ENCODE results near the gene BUD31. TPM values are rescaled to one million over a fixed set of nuclear protein-coding genes. Genes with fewer than 3 reads are reported as not detected.

BUD31 gene
- total RNA-seq, 1 experiment from 2014 or later, result 199 TPM

DNA sequence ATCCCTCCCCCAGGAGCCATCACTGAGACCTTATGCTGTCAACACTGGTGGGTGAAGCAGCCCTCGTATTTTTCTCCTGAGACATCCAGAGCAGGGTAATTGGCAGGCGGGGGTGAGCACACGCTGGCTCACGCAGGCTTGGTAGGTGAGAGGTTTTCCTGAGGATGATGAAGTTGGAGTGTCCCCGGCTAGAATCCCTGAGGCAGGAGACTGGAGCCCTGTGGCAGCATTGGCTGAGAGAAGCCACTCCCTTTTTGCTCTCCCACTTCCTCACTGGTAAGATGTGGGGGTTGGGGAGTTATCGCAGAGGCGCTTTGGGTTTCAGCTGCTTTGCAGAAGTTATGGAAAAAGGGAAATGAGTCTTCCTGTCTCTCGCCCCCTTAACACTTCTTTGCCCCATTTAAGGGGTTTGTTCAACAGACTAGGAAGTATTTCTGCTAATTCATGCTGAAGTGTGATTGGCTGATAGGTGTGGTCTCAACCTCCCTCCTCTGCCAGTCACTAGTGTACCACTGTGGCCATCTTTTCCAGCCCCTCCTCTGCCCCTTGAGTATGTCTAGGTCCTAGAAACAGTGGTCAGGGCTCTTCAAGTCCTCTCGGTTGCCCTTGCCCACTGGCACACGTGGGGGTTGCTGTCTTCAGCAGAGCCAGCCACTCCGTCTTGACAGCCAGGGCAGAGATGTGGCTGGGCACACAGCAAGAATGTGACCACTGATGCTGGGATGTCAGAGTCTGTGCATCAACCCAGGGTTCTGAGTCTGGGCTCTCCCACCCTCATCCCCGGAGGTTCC lies 28.5 kb upstream of the BUD31 start:
- Mint-ChIP-seq H3K4me3 (ENCODE audit: unreplicated experiment) (no peak overlapping the region), H3K36me3 (ENCODE audit: insufficient read depth, unreplicated experiment) (peaks cover 75% of the 10 kb centered on the region), H3K4me1 (ENCODE audit: low read depth, unreplicated experiment) (no peaks in the 10 kb centered on the region), H3K27me3 (ENCODE audit: insufficient read depth, unreplicated experiment) (no peaks in the 10 kb centered on the region), H3K9me3 (ENCODE audit: unreplicated experiment) (no peaks in the 10 kb centered on the region), H3K27ac (ENCODE audit: unreplicated experiment) (no peak overlapping the region)
- ChIA-PET POLR2A (no interaction called here), CTCF (interaction anchor here (0.5 kb wide), 1 partner anchor 735 kb away, joined by 4 read pairs; no protein-coding TSS in a partner anchor)
- Histone ChIP-seq H3K9me3 (no peaks in the 10 kb centered on the region), H3K4me3 (ENCODE audit: low read depth, low read length) (no peak overlapping the region), H3K36me3 (ENCODE audit: control insufficient read depth, insufficient read depth, low read length) (no peaks in the 10 kb centered on the region; the same call in 1 of the 2 replicates), H3K27me3 (replicated peaks; ENCODE audit: control insufficient read depth, insufficient read depth, low read length) (no peaks in the 10 kb centered on the region), H3K4me1 (peaks cover 3% of the 10 kb centered on the region; the same call in 1 of the 2 replicates)
- BruUV-seq (replicated peaks), result no TSS peak
- TF ChIP-seq, protein P1, sequence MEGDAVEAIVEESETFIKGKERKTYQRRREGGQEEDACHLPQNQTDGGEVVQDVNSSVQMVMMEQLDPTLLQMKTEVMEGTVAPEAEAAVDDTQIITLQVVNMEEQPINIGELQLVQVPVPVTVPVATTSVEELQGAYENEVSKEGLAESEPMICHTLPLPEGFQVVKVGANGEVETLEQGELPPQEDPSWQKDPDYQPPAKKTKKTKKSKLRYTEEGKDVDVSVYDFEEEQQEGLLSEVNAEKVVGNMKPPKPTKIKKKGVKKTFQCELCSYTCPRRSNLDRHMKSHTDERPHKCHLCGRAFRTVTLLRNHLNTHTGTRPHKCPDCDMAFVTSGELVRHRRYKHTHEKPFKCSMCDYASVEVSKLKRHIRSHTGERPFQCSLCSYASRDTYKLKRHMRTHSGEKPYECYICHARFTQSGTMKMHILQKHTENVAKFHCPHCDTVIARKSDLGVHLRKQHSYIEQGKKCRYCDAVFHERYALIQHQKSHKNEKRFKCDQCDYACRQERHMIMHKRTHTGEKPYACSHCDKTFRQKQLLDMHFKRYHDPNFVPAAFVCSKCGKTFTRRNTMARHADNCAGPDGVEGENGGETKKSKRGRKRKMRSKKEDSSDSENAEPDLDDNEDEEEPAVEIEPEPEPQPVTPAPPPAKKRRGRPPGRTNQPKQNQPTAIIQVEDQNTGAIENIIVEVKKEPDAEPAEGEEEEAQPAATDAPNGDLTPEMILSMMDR (IDR thresholded peaks at IDR 0.05; ENCODE audit: insufficient read depth in 1 of 2, low read depth in 1 of 2, low read length in 1 of 2, severe bottlenecking in 1 of 2, unreplicated experiment in 1 of 2), result no peak
- intact Hi-C loops (cut with micrococcal nuclease; ENCODE audit: unreplicated experiment), result no loop called here
- DNase-seq, result no peak

DNA sequence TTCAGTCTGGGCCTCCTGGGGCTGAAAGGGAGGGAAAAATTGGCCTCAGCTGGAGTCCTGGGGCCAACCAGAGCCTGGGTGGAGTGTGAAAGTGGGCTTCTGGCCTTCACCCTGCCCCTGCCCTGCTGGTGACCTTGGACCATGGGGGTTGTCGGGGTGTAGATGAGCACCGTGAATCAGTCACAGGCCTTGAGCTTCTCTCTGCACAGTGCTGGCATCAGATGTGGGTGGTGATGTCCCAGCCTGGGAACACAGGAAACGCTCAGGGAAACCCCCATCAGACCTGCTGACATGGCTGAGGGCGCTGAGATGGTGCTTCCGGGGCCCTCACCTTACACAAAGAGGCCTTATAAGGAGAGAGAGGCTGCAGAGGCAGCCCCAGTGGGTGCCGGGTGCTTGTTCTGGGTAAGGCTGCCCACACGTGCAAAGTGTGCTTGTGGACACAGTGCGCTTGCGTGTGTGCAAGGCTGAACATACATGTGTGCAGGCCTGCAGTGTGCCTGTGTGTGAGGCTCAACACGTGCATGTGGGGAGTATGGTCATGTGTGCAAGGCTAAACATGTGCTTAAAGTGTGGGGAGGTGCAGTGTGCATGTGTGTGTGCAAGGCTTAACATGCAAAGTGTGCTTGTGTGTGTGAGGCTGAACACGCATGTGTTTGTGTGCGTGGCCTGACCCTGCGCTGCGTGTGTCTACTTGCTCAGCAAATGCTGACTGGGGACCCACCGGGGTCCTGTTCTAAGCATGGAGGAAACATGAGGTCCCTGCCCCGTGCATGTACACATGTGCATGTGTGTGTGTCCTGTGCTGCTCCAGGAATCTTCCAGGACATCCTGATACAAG lies 27.7 kb upstream of the BUD31 start:
- H3K27me3 ChIP-seq (replicated peaks; ENCODE audit: control insufficient read depth, insufficient read depth, low read length), result no peaks in the 10 kb centered on the region
- no peaks in the 10 kb centered on the region for H3K27me3 Mint-ChIP-seq (ENCODE audit: insufficient read depth, unreplicated experiment)
- no peaks in the 10 kb centered on the region for H3K9me3 ChIP-seq
- BruUV-seq (replicated peaks), result no TSS peak
- ChIA-PET CTCF (no interaction called here), POLR2A (no interaction called here)
- no peaks in the 10 kb centered on the region for H3K4me1 Mint-ChIP-seq (ENCODE audit: low read depth, unreplicated experiment)
- no peaks in the 10 kb centered on the region; the same call in 1 of the 2 replicates for H3K36me3 ChIP-seq (ENCODE audit: control insufficient read depth, insufficient read depth, low read length)
- TF ChIP-seq, protein P1 (IDR thresholded peaks at IDR 0.05; ENCODE audit: insufficient read depth in 1 of 2, low read depth in 1 of 2, low read length in 1 of 2, severe bottlenecking in 1 of 2, unreplicated experiment in 1 of 2), result no peak
- no peaks in the 10 kb centered on the region for H3K9me3 Mint-ChIP-seq (ENCODE audit: unreplicated experiment)
- H3K4me3 ChIP-seq (ENCODE audit: low read depth, low read length), result no peak overlapping the region
- DNase-seq, result no peak
- no peak overlapping the region for H3K4me3 Mint-ChIP-seq (ENCODE audit: unreplicated experiment)
- H3K4me1 ChIP-seq, result peaks cover 3% of the 10 kb centered on the region; the same call in 1 of the 2 replicates
- intact Hi-C loops (cut with micrococcal nuclease; ENCODE audit: unreplicated experiment), result no loop called here
- H3K27ac Mint-ChIP-seq (ENCODE audit: unreplicated experiment), result no peak overlapping the region
- H3K36me3 Mint-ChIP-seq (ENCODE audit: insufficient read depth, unreplicated experiment), result peaks cover 83% of the 10 kb centered on the region

DNA sequence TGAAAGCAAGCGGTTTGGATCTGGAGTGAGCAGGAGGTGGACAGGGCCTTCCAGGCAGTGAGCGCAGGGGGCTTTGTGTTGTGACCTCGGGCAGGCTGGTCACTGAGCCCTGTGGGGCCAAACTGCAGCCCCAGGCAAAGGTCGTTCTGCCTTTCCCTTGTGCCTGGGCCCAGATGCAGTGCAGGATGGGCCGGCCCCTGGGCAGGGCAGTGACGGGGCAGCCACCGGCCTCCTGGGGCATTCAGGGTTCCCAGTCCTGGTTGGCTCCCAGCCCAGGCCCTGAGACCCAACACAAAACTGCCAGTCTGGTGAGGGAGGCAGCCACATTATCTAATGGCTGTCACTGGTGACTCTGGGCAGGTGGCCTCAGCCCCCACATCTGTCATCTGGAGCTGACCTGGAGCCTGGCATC lies 27.1 kb upstream of the BUD31 start:
- no peak for DNase-seq
- H3K9me3 ChIP-seq, result no peaks in the 10 kb centered on the region
- Mint-ChIP-seq H3K9me3 (ENCODE audit: unreplicated experiment) (no peaks in the 10 kb centered on the region), H3K4me3 (ENCODE audit: unreplicated experiment) (no peak overlapping the region), H3K4me1 (ENCODE audit: low read depth, unreplicated experiment) (no peaks in the 10 kb centered on the region), H3K27me3 (ENCODE audit: insufficient read depth, unreplicated experiment) (no peaks in the 10 kb centered on the region), H3K36me3 (ENCODE audit: insufficient read depth, unreplicated experiment) (peaks cover 83% of the 10 kb centered on the region), H3K27ac (ENCODE audit: unreplicated experiment) (no peak overlapping the region)
- H3K4me3 ChIP-seq (ENCODE audit: low read depth, low read length), result no peak overlapping the region
- H3K36me3 ChIP-seq (ENCODE audit: control insufficient read depth, insufficient read depth, low read length), result no peaks in the 10 kb centered on the region; the same call in 1 of the 2 replicates
- no peaks in the 10 kb centered on the region for H3K27me3 ChIP-seq (replicated peaks; ENCODE audit: control insufficient read depth, insufficient read depth, low read length)
- peaks cover 3% of the 10 kb centered on the region; the same call in 1 of the 2 replicates for H3K4me1 ChIP-seq
- TF ChIP-seq, protein P1 (IDR thresholded peaks at IDR 0.05; ENCODE audit: insufficient read depth in 1 of 2, low read depth in 1 of 2, low read length in 1 of 2, severe bottlenecking in 1 of 2, unreplicated experiment in 1 of 2), result no peak
- intact Hi-C loops (cut with micrococcal nuclease; ENCODE audit: unreplicated experiment), result no loop called here
- ChIA-PET CTCF (no interaction called here), POLR2A (no interaction called here)
- no TSS peak for BruUV-seq (replicated peaks)
